ENCODE data around the gene GPR6. TPM values are rescaled to one million over a fixed set of nuclear protein-coding genes. Genes with fewer than 3 reads are reported as not detected.

Gene GPR6
- total RNA-seq, 8 experiments from 2014 or later = 0.08 to 0.33 (median 0.16) TPM; not detected in 5

DNA sequence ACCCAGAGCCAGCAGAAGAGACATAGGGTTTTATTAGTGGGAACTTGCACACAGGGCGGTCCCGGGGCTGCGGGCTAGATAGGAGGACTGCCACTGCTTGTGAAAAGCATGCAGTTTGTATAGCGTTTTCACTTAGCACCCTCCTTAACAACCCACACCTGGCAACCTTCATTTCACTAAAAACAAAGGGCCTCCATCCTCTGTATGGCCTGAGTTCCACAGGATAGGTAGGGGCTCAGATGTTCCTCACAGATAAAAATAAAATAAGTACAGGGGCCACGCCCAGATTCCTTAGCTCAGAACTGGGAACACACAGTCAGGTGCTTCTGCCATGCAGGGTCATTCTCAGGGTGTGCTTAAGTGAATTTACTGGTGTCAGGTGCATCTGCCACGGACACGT is 39.8 kb downstream of the GPR6 start:
- Histone ChIP-seq H3K4me1 (replicated peaks in 1 of 2) (no peaks in the 10 kb centered on the region), H3K27ac (no peak overlapping the region), H3K4me3 (no peak overlapping the region)
- no peak for ATAC-seq (replicated peaks in 6 of 8)
- 28 to 93% (median 67%) methylated on average over 1 to 4 of the region's 7 CpGs; no CpG with 5 or more reads in 5 of the 10 experiments for WGBS, 10 experiments
- in situ Hi-C loops (cut with MboI; ENCODE audit: low pct_unique_long_range_greater_than_20kb in 2 of 9, low sequenced_read_pairs in 9 of 9, unreplicated experiment in 9 of 9) = no loop called here

DNA sequence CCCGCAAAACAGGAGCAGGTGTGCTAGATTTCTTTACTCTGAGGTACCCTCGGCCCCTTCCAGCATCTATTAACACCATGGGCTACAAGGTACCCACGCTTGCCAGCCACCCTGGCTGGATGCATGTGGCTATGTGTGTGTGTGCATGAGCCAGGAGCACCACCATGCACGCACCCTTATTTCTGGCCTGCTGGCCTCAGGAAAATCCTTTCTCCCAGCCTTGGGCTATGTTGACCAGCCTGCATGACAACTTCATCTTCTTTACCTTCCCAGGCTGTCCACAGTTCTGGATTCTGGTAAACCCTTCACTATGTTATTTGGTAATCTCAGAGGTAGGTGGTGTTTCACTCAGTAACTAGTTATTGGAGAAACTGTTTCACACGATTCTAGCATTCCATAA is 40.4 kb downstream of the GPR6 start:
- WGBS, 10 experiments = 20 to 80% (median 56%) methylated on average over 1 to 4 of the region's 5 CpGs; no CpG with 5 or more reads in 4 of the 10 experiments
- ATAC-seq (replicated peaks in 6 of 8) = no peak
- Histone ChIP-seq H3K4me3 (no peak overlapping the region), H3K4me1 (replicated peaks in 1 of 2) (no peaks in the 10 kb centered on the region), H3K27ac (no peak overlapping the region)
- in situ Hi-C loops (cut with MboI; ENCODE audit: low pct_unique_long_range_greater_than_20kb in 2 of 9, low sequenced_read_pairs in 9 of 9, unreplicated experiment in 9 of 9) = no loop called here

DNA sequence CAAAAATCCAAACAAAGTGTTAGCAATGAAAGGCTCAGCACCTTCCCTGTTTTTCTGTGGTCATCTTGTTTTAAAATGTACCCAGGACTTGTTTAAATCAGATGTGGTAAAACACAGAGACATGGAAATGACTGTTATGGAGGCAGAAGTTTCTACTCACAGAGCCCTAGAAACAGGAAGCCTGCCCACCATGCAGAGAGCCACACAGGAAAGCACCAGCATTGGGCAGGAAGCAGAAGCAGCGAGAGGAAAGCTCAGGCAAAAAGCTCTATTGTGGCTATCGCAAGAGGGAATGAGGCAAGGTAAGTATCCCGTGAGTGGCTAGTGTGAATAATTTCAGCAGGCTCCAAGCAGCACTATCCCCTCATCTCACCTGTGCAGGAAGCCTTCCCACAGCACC is 42.8 kb downstream of the GPR6 start:
- ATAC-seq (replicated peaks in 6 of 8) = no peak
- Histone ChIP-seq H3K27ac (no peak overlapping the region), H3K4me1 (replicated peaks in 1 of 2) (no peaks in the 10 kb centered on the region), H3K4me3 (no peak overlapping the region)
- 56 to 94% (median 80%) methylated on average over 2 to 3 of the region's 3 CpGs; no CpG with 5 or more reads in 5 of the 10 experiments for WGBS, 10 experiments
- in situ Hi-C loops (cut with MboI; ENCODE audit: low pct_unique_long_range_greater_than_20kb in 2 of 9, low sequenced_read_pairs in 9 of 9, unreplicated experiment in 9 of 9) = no loop called here

DNA sequence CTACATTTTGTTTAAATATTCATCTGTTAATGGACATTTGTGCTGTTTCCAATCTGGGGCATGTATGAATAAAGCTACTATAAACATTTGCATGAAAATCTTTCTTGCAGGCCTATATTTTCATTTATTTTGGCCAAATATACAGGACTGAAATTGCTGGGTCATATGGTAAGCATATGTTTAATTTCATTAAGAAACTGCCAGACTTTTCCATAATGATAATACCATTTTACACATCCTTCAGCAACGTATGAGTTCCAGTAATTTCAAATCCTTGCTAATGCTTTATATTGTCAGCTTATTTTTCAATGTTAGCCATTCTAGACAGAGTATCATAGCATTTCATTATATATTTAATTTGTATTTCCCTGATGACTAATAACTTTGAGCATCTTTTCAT is 51.0 kb downstream of the GPR6 start:
- Histone ChIP-seq H3K27ac (no peak overlapping the region), H3K4me1 (replicated peaks in 1 of 2) (no peaks in the 10 kb centered on the region), H3K4me3 (no peak overlapping the region)
- ATAC-seq (replicated peaks in 6 of 8) = peak in 1 of 8 experiments; percentile 52
- in situ Hi-C loops (cut with MboI; ENCODE audit: low pct_unique_long_range_greater_than_20kb in 2 of 9, low sequenced_read_pairs in 9 of 9, unreplicated experiment in 9 of 9) = loop anchor here in 5 of 9 experiments (25.0 kb wide), 3 partner anchors 317 to 492 kb away; no protein-coding TSS in a partner anchor
- 0 to 100% (median 67%) methylated on average over 1 of the region's 1 CpG; no CpG with 5 or more reads in 3 of the 10 experiments for WGBS, 10 experiments

Other genes starting within 250 kb of the GPR6 start
- gene WASF1, start 201.4 kb downstream of the GPR6 start, total RNA-seq = 10 to 100 TPM in 7 of 8 experiments, 1 to 10 TPM in 1; 9.0 to 57.8 (median 32.9) TPM
- 10 to 100 TPM; 15.7 to 23.2 (median 19.5) TPM for gene CDC40, start 202.1 kb downstream of the GPR6 start, total RNA-seq